ENCODE data around the gene PLA2G3. TPM values are rescaled to one million over a fixed set of nuclear protein-coding genes. Genes with fewer than 3 reads are reported as not detected.

Gene PLA2G3
- total and polyA plus RNA-seq, 7 donors, result not detected

DNA sequence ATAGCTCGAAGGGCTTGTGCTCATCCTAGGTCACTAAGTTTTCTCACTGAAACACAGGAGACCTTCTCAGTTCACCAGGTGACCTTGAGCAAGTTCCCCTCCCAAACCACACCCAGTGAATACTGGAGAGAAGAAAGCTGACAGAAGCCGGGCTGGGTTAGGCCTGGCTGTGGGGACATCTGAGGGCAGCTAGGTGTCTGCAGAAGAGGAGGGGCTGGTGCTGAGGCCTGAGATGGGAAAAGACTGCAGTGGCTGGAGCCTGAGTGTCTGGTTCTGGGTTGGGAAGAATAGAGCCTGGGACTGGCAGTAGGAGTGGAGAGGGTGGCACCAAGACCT lies 18.1 kb downstream of the PLA2G3 start:
- peak in 3 of 4 donors; percentile 51 to 71 (median 56) for ATAC-seq
- WGBS, 3 donors, result 63 to 68% (median 65%) methylated on average over 2 of the region's 2 CpGs
- DNase-seq, result no peak
- H3K4me3 ChIP-seq, result no peak overlapping the region
- intact Hi-C loops (cut with DNase I), result no loop called here
- TF ChIP-seq, protein P1, sequence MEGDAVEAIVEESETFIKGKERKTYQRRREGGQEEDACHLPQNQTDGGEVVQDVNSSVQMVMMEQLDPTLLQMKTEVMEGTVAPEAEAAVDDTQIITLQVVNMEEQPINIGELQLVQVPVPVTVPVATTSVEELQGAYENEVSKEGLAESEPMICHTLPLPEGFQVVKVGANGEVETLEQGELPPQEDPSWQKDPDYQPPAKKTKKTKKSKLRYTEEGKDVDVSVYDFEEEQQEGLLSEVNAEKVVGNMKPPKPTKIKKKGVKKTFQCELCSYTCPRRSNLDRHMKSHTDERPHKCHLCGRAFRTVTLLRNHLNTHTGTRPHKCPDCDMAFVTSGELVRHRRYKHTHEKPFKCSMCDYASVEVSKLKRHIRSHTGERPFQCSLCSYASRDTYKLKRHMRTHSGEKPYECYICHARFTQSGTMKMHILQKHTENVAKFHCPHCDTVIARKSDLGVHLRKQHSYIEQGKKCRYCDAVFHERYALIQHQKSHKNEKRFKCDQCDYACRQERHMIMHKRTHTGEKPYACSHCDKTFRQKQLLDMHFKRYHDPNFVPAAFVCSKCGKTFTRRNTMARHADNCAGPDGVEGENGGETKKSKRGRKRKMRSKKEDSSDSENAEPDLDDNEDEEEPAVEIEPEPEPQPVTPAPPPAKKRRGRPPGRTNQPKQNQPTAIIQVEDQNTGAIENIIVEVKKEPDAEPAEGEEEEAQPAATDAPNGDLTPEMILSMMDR (IDR thresholded peaks at IDR 0.05), result no peak
- no peaks in the 10 kb centered on the region for H3K9me3 ChIP-seq
- H3K36me3 ChIP-seq (ENCODE audit: insufficient read depth in 1 of 2, low read depth in 1 of 2), result no peaks in the 10 kb centered on the region
- H3K27me3 ChIP-seq (ENCODE audit: insufficient read depth in 3 of 3, low read length in 2 of 3), result no peaks in the 10 kb centered on the region
- peaks cover 24% of the 10 kb centered on the region for H3K4me1 ChIP-seq
- peak overlapping the region; percentile 5 for H3K27ac ChIP-seq

DNA sequence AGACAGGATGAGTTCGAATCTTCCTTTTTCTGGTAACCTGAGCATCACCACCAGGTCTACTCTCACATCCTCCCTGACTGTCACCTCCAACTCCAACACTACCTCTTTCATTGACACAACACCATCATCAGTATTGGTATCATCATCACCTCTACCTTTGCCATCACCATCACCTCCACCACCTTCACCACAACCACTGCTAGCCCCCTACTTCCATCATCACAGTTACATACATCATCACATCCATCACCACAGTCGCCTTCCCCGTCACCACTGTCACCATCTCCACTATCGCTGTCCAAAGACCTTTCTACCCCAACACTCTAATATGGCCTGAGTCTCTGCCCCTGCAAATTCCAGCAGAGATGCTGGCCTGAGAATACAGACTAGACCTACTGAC lies 18.9 kb downstream of the PLA2G3 start:
- peaks cover 24% of the 10 kb centered on the region for H3K4me1 ChIP-seq
- no peaks in the 10 kb centered on the region for H3K9me3 ChIP-seq
- no peak overlapping the region for H3K4me3 ChIP-seq
- intact Hi-C loops (cut with DNase I), result no loop called here
- TF ChIP-seq, protein P1 (IDR thresholded peaks at IDR 0.05), result no peak
- no peaks in the 10 kb centered on the region for H3K27me3 ChIP-seq (ENCODE audit: insufficient read depth in 3 of 3, low read length in 2 of 3)
- no peaks in the 10 kb centered on the region for H3K36me3 ChIP-seq (ENCODE audit: insufficient read depth in 1 of 2, low read depth in 1 of 2)
- DNase-seq (no peak), ATAC-seq (no peak)
- WGBS, 3 donors, result 97 to 100% (median 99%) methylated on average over 4 of the region's 4 CpGs
- H3K27ac ChIP-seq, result no peak overlapping the region

- H3K36me3 ChIP-seq (ENCODE audit: insufficient read depth in 1 of 2, low read depth in 1 of 2), result no peaks in the 10 kb centered on the region
- H3K4me3 ChIP-seq, result no peak overlapping the region
- no peak overlapping the region for H3K27ac ChIP-seq
- intact Hi-C loops (cut with DNase I), result no loop called here
- H3K4me1 ChIP-seq, result peaks cover 24% of the 10 kb centered on the region
- TF ChIP-seq, protein P1 (IDR thresholded peaks at IDR 0.05), result no peak
- DNase-seq (no peak), ATAC-seq (no peak)
- no peaks in the 10 kb centered on the region for H3K27me3 ChIP-seq (ENCODE audit: insufficient read depth in 3 of 3, low read length in 2 of 3)
- WGBS, 3 donors, result 100% methylated on average over 1 of the region's 1 CpG
- H3K9me3 ChIP-seq, result no peaks in the 10 kb centered on the region
Observed at GRCh38 chr22:31120642-31121041, 19.7 kb downstream of the PLA2G3 start.

- no peak for DNase-seq
Observed at GRCh38 chr22:31120230-31120629, 20.1 kb downstream of the PLA2G3 start.

More at GRCh38 chr22:31120230-31120629, 20.1 kb downstream of the PLA2G3 start:
- Histone ChIP-seq H3K27me3 (ENCODE audit: insufficient read depth in 3 of 3, low read length in 2 of 3) (no peaks in the 10 kb centered on the region), H3K27ac (no peak overlapping the region), H3K4me3 (no peak overlapping the region), H3K4me1 (peaks cover 24% of the 10 kb centered on the region), H3K36me3 (ENCODE audit: insufficient read depth in 1 of 2, low read depth in 1 of 2) (no peaks in the 10 kb centered on the region), H3K9me3 (no peaks in the 10 kb centered on the region)
- intact Hi-C loops (cut with DNase I), result no loop called here
- 80 to 87% (median 82%) methylated on average over 5 of the region's 5 CpGs for WGBS, 3 donors
- ATAC-seq, result no peak
- TF ChIP-seq, protein P1 (IDR thresholded peaks at IDR 0.05), result no peak
